ENCODE results near the gene CCDC191.

GRCh38 chr3:113981803-113982202, 74.5 kb downstream of the CCDC191 start:
- TF ChIP-seq CTCF (IDR thresholded peaks at IDR 0.05), result no peak
- TF ChIP-seq EP300 (IDR thresholded peaks at IDR 0.05), result no peak
- TF ChIP-seq POLR2A (IDR thresholded peaks at IDR 0.05; ENCODE audit: low read depth), result no peak
- no peak for TF ChIP-seq POLR2AphosphoS5 (IDR thresholded peaks at IDR 0.05)

All from esophagus muscularis mucosa (tissue), 4 donors.